Dedifferentiated amniotic fluid mesenchymal stem cell (primary cell): ENCODE measurements around the gene VPS13C.

Source experiments
- DNase-seq: peaks from one replicate; pipeline ENCODE4 v3.0.0-alpha.2; 2016; ENCODE audit errors: extremely low spot score

VPS13C gene

GRCh38 chr15:61853195-61853594 lies 207.1 kb downstream of the VPS13C start:
- no peak for DNase-seq

- no peak for DNase-seq
Measured at GRCh38 chr15:61851955-61852354, 208.3 kb downstream of the VPS13C start.

- DNase-seq = no peak
Measured at GRCh38 chr15:61849447-61849846, 210.8 kb downstream of the VPS13C start.

- no peak for DNase-seq
Measured at GRCh38 chr15:61841466-61841865, 218.8 kb downstream of the VPS13C start.

GRCh38 chr15:61840090-61840489 lies 220.2 kb downstream of the VPS13C start:
- DNase-seq = no peak

GRCh38 chr15:61839546-61839945 lies 220.7 kb downstream of the VPS13C start:
- no peak for DNase-seq

GRCh38 chr15:61835496-61836106 lies 224.6 kb downstream of the VPS13C start:
- peak; percentile 52 for DNase-seq

- DNase-seq = no peak
Measured at GRCh38 chr15:61835029-61835428, 225.2 kb downstream of the VPS13C start.

GRCh38 chr15:61834076-61834697 lies 226.1 kb downstream of the VPS13C start:
- peak; percentile 78 for DNase-seq

- no peak for DNase-seq
Measured at GRCh38 chr15:61832223-61832622, 228.0 kb downstream of the VPS13C start.

- no peak for DNase-seq
Measured at GRCh38 chr15:61831505-61831921, 228.7 kb downstream of the VPS13C start.

GRCh38 chr15:61830536-61831330 lies 229.5 kb downstream of the VPS13C start:
- no peak for DNase-seq

- DNase-seq = no peak
Measured at GRCh38 chr15:61829514-61829889, 230.7 kb downstream of the VPS13C start.

- DNase-seq = no peak
Measured at GRCh38 chr15:61828860-61829513, 231.3 kb downstream of the VPS13C start.

- DNase-seq = no peak
Measured at GRCh38 chr15:61828008-61828407, 232.2 kb downstream of the VPS13C start.

GRCh38 chr15:61827131-61827530 lies 233.1 kb downstream of the VPS13C start:
- DNase-seq = no peak

GRCh38 chr15:61824291-61824690 lies 236.0 kb downstream of the VPS13C start:
- no peak for DNase-seq

GRCh38 chr15:61822511-61822910 lies 237.7 kb downstream of the VPS13C start:
- no peak for DNase-seq

- no peak for DNase-seq
Measured at GRCh38 chr15:61820951-61821350, 239.3 kb downstream of the VPS13C start.

- DNase-seq = no peak
Measured at GRCh38 chr15:61820212-61820611, 240.0 kb downstream of the VPS13C start.

GRCh38 chr15:61819386-61819785 lies 240.9 kb downstream of the VPS13C start:
- DNase-seq = no peak

GRCh38 chr15:61818801-61819200 lies 241.4 kb downstream of the VPS13C start:
- DNase-seq = no peak
